Naive B cell (primary cell): ENCODE measurements around the gene IFITM1. TPM values are rescaled to one million over a fixed set of nuclear protein-coding genes. Genes with fewer than 3 reads are reported as not detected.
A peak's percentile ranks its signal among the peaks of the same experiment; 100 is the strongest.
"Not testable (repeated sequence)": the region's sequence is repeated elsewhere in the genome, so short reads cannot be mapped to it uniquely, and the experiment has no call there.

Source experiments
- ATAC-seq, 2 donors: fragments of 150-1000 bp; cut with Tn5 transposase; 2 replicates each; pipeline ENCODE4 v1.10.0; 2021; ENCODE audit warnings: low read depth in 2 of 2, mild to moderate bottlenecking in 2 of 2, moderate library complexity in 2 of 2
- DNase-seq: peaks from one replicate; pipeline ENCODE4 v3.0.0; 2022
- H3K27ac Mint-ChIP-seq, 6 donors: one replicate each; pipeline ENCODE4 v1.8.0; 2020 to 2022; ENCODE audit warnings: mild to moderate bottlenecking in 6 of 6, mixed read lengths in 6 of 6, moderate library complexity in 5 of 6, inconsistent platforms in 2 of 6
- H3K27me3 Mint-ChIP-seq, 3 donors: one replicate each; pipeline ENCODE4 v1.8.0; 2021 to 2022; ENCODE audit warnings: mixed read lengths in 3 of 3, mild to moderate bottlenecking in 1 of 3
- H3K36me3 Mint-ChIP-seq, 2 donors: one replicate each; pipeline ENCODE4 v1.8.0; 2020 to 2022; ENCODE audit warnings: mixed read lengths in 2 of 2, inconsistent platforms in 1 of 2, mild to moderate bottlenecking in 1 of 2
- H3K4me1 Mint-ChIP-seq, 3 donors: one replicate each; pipeline ENCODE4 v1.8.0; 2020 to 2022; ENCODE audit warnings: mixed read lengths in 3 of 3, inconsistent platforms in 1 of 3, mild to moderate bottlenecking in 1 of 3, moderate library complexity in 1 of 3
- H3K4me3 Mint-ChIP-seq, 8 donors: one replicate each; pipeline ENCODE4 v1.8.0; 2020 to 2022; ENCODE audit warnings: mild to moderate bottlenecking in 8 of 8, mixed read lengths in 8 of 8, moderate library complexity in 8 of 8, inconsistent platforms in 2 of 8
- H3K9me3 Mint-ChIP-seq, 7 donors: one replicate each; pipeline ENCODE4 v1.8.0; 2020 to 2022; ENCODE audit warnings: mixed read lengths in 7 of 7, mild to moderate bottlenecking in 5 of 7, inconsistent platforms in 2 of 7, moderate library complexity in 1 of 7
- polyA plus RNA-seq, 6 donors: library from polyadenylated mRNA; unstranded; fragments of 300-500 nt; fragmentation: Illumina TruSeq; gene quantifications; one replicate each; pipeline ENCODE4 v1.2.3, GENCODE V29; 2021; ENCODE audit warnings: low read depth in 6 of 6

The IFITM1 gene
- polyA plus RNA-seq, 6 donors from 2014 or later, result 152 to 299 (median 164) TPM

GRCh38 chr11:312092-312816 lies 1.6 kb upstream of the IFITM1 start:
- Mint-ChIP-seq H3K9me3 (no peaks in the 10 kb centered on the region), H3K4me3 (peak overlapping the region; percentile 63 to 96 (median 92)), H3K4me1 (peaks cover 39 to 71% (median 54%) of the 10 kb centered on the region in 3 donors), H3K27me3 (no peaks in the 10 kb centered on the region), H3K27ac (peak overlapping the region in 4 of 6 donors; percentile 72 to 94 (median 84)), H3K36me3 (no peaks in the 10 kb centered on the region)
- DNase-seq (no peak), ATAC-seq (no peak)

GRCh38 chr11:313304-313786 lies 495 bp upstream of the IFITM1 start:
- Mint-ChIP-seq H3K4me3 (peak overlapping the region; percentile 88 to 96 (median 93)), H3K27me3 (no peaks in the 10 kb centered on the region), H3K36me3 (no peaks in the 10 kb centered on the region), H3K9me3 (no peaks in the 10 kb centered on the region), H3K27ac (peak overlapping the region; percentile 86 to 98 (median 96)), H3K4me1 (peaks cover 36 to 71% (median 47%) of the 10 kb centered on the region in 3 donors)
- ATAC-seq (no peak), DNase-seq (no peak)

GRCh38 chr11:314554-314875 lies 675 bp downstream of the IFITM1 start:
- peaks cover 26 to 61% (median 38%) of the 10 kb centered on the region in 3 donors for H3K4me1 Mint-ChIP-seq
- H3K36me3 Mint-ChIP-seq, DNase-seq, ATAC-seq, H3K27me3 Mint-ChIP-seq, H3K9me3 Mint-ChIP-seq: not testable (repeated sequence)
- H3K4me3 Mint-ChIP-seq, result peak overlapping the region; percentile 88 to 96 (median 93)
- H3K27ac Mint-ChIP-seq, result peak overlapping the region; percentile 86 to 98 (median 96)

GRCh38 chr11:315051-315481 lies 1.2 kb downstream of the IFITM1 start:
- no peaks in the 10 kb centered on the region for H3K9me3 Mint-ChIP-seq
- DNase-seq, result no peak
- peaks cover 25 to 61% (median 38%) of the 10 kb centered on the region in 3 donors for H3K4me1 Mint-ChIP-seq
- ATAC-seq, result no peak
- H3K27me3 Mint-ChIP-seq, result peaks cover 0 to under 1% (median 0%) of the 10 kb centered on the region in 3 donors
- peak overlapping the region; percentile 38 to 96 (median 91) for H3K4me3 Mint-ChIP-seq
- H3K36me3 Mint-ChIP-seq, result no peaks in the 10 kb centered on the region
- H3K27ac Mint-ChIP-seq, result peak overlapping the region in 2 of 6 donors; percentile 26 to 86

GRCh38 chr11:315516-315994 lies 1.7 kb downstream of the IFITM1 start:
- ATAC-seq, result no peak
- Mint-ChIP-seq H3K27me3 (peaks cover 0 to 5% (median 4%) of the 10 kb centered on the region in 3 donors), H3K36me3 (no peaks in the 10 kb centered on the region), H3K9me3 (no peaks in the 10 kb centered on the region), H3K4me3 (peak overlapping the region in 5 of 8 donors; percentile 38 to 96 (median 90)), H3K27ac (no peak overlapping the region), H3K4me1 (peaks cover 30 to 65% (median 43%) of the 10 kb centered on the region in 3 donors)
- no peak for DNase-seq

GRCh38 chr11:316031-316701 lies 2.3 kb downstream of the IFITM1 start:
- Mint-ChIP-seq H3K27ac (no peak overlapping the region), H3K27me3 (peaks cover 0 to 8% (median 6%) of the 10 kb centered on the region in 3 donors), H3K4me1 (peaks cover 34 to 68% (median 46%) of the 10 kb centered on the region in 3 donors)

GRCh38 chr11:316891-317301 lies 3.1 kb downstream of the IFITM1 start:
- DNase-seq (no peak), ATAC-seq (no peak)
- Mint-ChIP-seq H3K36me3 (no peaks in the 10 kb centered on the region), H3K9me3 (no peaks in the 10 kb centered on the region), H3K27me3 (peaks cover 0 to 8% (median 6%) of the 10 kb centered on the region in 3 donors), H3K4me3 (peak overlapping the region; percentile 34 to 92 (median 71)), H3K4me1 (peaks cover 34 to 63% (median 46%) of the 10 kb centered on the region in 3 donors), H3K27ac (peak overlapping the region in 5 of 6 donors; percentile 33 to 87 (median 76))

More at GRCh38 chr11:316031-316701, 2.3 kb downstream of the IFITM1 start:
- H3K36me3 Mint-ChIP-seq, result no peaks in the 10 kb centered on the region
- DNase-seq (no peak), ATAC-seq (no peak)
- H3K9me3 Mint-ChIP-seq, result no peaks in the 10 kb centered on the region
- H3K4me3 Mint-ChIP-seq, result peak overlapping the region in 7 of 8 donors; percentile 16 to 92 (median 62)

GRCh38 chr11:317668-318404 lies 4.0 kb downstream of the IFITM1 start:
- peaks cover 33 to 55% (median 45%) of the 10 kb centered on the region in 3 donors for H3K4me1 Mint-ChIP-seq
- not testable (repeated sequence) for H3K36me3 Mint-ChIP-seq, H3K9me3 Mint-ChIP-seq, H3K27me3 Mint-ChIP-seq, ATAC-seq, DNase-seq
- H3K4me3 Mint-ChIP-seq, result peak overlapping the region; percentile 40 to 92 (median 68)
- H3K27ac Mint-ChIP-seq, result peak overlapping the region in 3 of 6 donors; percentile 33 to 57 (median 38)

GRCh38 chr11:318405-319120 lies 4.7 kb downstream of the IFITM1 start:
- peaks cover 26 to 48% (median 38%) of the 10 kb centered on the region in 3 donors for H3K4me1 Mint-ChIP-seq
- not testable (repeated sequence) for H3K36me3 Mint-ChIP-seq, DNase-seq, H3K27me3 Mint-ChIP-seq, H3K27ac Mint-ChIP-seq, H3K9me3 Mint-ChIP-seq
- ATAC-seq, result peak; percentile 57 to 60
- H3K4me3 Mint-ChIP-seq, result peak overlapping the region in 5 of 8 donors; percentile 22 to 88 (median 68)

- H3K4me1 Mint-ChIP-seq, result peaks cover 19 to 43% (median 31%) of the 10 kb centered on the region in 3 donors
- not testable (repeated sequence) for H3K9me3 Mint-ChIP-seq, DNase-seq, H3K36me3 Mint-ChIP-seq, H3K27me3 Mint-ChIP-seq
- peak; percentile 20 to 37 for ATAC-seq
- H3K4me3 Mint-ChIP-seq, result peak overlapping the region; percentile 68 to 88 (median 82)
- peak overlapping the region in 4 of 6 donors; percentile 2 to 69 (median 34) for H3K27ac Mint-ChIP-seq
Observed at GRCh38 chr11:319121-319887, 5.5 kb downstream of the IFITM1 start.

- ATAC-seq, H3K9me3 Mint-ChIP-seq, DNase-seq, H3K36me3 Mint-ChIP-seq, H3K27me3 Mint-ChIP-seq: not testable (repeated sequence)
- peak overlapping the region in 5 of 6 donors; percentile 48 to 80 (median 69) for H3K27ac Mint-ChIP-seq
- H3K4me3 Mint-ChIP-seq, result peak overlapping the region; percentile 68 to 88 (median 82)
- H3K4me1 Mint-ChIP-seq, result peaks cover 21 to 43% (median 33%) of the 10 kb centered on the region in 3 donors
Observed at GRCh38 chr11:319888-320273, 6.0 kb downstream of the IFITM1 start.

- Mint-ChIP-seq H3K4me1 (peaks cover 37 to 60% (median 47%) of the 10 kb centered on the region in 3 donors), H3K27me3 (peaks cover 0 to 8% (median 6%) of the 10 kb centered on the region in 3 donors), H3K9me3 (peaks cover 0 to 2% (median 0%) of the 10 kb centered on the region in 7 donors), H3K36me3 (no peaks in the 10 kb centered on the region), H3K27ac (peak overlapping the region in 2 of 6 donors; percentile 49 to 54), H3K4me3 (peak overlapping the region in 1 of 8 donors; percentile 15)
- ATAC-seq (no peak), DNase-seq (no peak)
Observed at GRCh38 chr11:324156-324555, 10.3 kb downstream of the IFITM1 start.
